Progenitor cell of endocrine pancreas (in vitro differentiated cells): ENCODE data around the gene PARVG. TPM values are rescaled to one million over a fixed set of nuclear protein-coding genes. Genes with fewer than 3 reads are reported as not detected.

Experiments
- DNase-seq: peaks from one replicate; pipeline ENCODE4 v3.0.0; 2021; ENCODE audit warnings: low spot score; ENCODE audit not compliant: unreplicated experiment
- H3K27ac Mint-ChIP-seq: 2 replicates; pipeline ENCODE4 v1.8.0; 2021; ENCODE audit warnings: mild to moderate bottlenecking, moderate library complexity, mixed read lengths
- H3K27me3 Mint-ChIP-seq: 2 replicates; pipeline ENCODE4 v1.8.0; 2021; ENCODE audit warnings: mixed read lengths
- H3K36me3 Mint-ChIP-seq: 2 replicates; pipeline ENCODE4 v1.8.0; 2022; ENCODE audit warnings: mixed read lengths; ENCODE audit not compliant: insufficient read depth
- H3K4me1 Mint-ChIP-seq: 2 replicates; pipeline ENCODE4 v1.8.0; 2021; ENCODE audit warnings: low read depth, mixed read lengths
- H3K4me3 Mint-ChIP-seq: 2 replicates; pipeline ENCODE4 v1.8.0; 2021; ENCODE audit warnings: low read depth, mild to moderate bottlenecking, moderate library complexity, mixed read lengths
- H3K9me3 Mint-ChIP-seq: 2 replicates; pipeline ENCODE4 v1.8.0; 2021; ENCODE audit warnings: low read depth, mixed read lengths
- total RNA-seq: library from RNA; stranded (reverse); gene quantifications from 2 replicates; pipeline ENCODE4 v1.2.1, GENCODE V29; 2021
- TF ChIP-seq, protein P1 (sequence below): fragments of 200-600 bp; sonication (generic); IDR thresholded peaks from one replicate; pipeline ENCODE4 v1.5.0; 2021; ENCODE audit warnings: antibody characterized with exemption, mild to moderate bottlenecking; ENCODE audit not compliant: unreplicated experiment

PARVG gene
- total RNA-seq, 1 donor from 2014 or later = not detected

DNA sequence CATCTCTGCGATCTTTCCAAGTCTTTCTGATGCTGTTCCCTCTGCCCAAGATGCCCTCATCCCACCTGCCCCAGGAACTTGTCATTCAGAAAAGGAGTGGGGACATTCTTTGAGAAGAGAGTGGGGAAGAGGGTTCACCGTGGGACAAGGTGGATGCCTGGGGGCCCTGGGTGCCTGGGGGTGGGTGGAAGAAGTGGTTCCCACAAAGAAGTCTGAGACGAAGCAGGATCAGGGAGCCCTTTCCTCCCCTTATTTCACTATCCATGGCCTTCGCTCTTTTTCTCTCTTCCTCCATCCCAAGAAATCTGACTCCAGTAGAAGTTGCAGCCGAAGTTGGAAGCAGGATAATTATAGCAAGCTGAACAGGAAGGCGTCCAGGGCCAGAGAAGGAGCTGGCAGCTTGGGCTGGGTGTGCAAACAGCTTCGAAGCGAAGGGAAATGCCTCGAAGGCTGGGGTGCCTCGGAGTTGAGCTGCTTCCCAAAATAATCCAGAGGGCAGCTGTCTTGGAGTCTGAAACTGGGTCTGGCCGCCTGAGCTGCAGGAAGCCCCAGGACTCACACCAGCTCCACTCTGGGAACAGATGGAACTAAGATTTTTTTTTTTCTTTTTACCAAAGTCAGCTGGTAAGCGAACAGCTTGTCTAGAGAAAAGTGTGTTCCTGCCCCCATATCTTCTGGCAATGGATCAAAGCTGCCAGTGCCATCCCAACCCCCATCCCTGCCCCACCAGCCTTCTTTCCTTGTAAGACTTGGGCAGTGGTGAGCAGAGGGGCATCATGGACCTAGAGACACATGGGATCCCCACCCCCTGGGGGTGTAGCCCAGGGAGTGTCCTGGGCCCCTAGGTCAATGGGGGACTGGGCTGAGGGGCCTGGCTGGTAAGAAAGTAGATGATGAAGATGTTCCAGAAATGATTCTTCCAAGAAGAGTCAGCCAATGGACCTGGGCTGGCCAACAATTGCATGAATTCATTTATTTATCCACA, 31.5 kb downstream of the PARVG start:
- Mint-ChIP-seq H3K4me1 (no peaks in the 10 kb centered on the region), H3K4me3 (no peak overlapping the region), H3K36me3 (no peaks in the 10 kb centered on the region), H3K9me3 (peaks cover 3% of the 10 kb centered on the region), H3K27ac (no peak overlapping the region), H3K27me3 (peaks cover 26% of the 10 kb centered on the region)
- TF ChIP-seq, protein P1, sequence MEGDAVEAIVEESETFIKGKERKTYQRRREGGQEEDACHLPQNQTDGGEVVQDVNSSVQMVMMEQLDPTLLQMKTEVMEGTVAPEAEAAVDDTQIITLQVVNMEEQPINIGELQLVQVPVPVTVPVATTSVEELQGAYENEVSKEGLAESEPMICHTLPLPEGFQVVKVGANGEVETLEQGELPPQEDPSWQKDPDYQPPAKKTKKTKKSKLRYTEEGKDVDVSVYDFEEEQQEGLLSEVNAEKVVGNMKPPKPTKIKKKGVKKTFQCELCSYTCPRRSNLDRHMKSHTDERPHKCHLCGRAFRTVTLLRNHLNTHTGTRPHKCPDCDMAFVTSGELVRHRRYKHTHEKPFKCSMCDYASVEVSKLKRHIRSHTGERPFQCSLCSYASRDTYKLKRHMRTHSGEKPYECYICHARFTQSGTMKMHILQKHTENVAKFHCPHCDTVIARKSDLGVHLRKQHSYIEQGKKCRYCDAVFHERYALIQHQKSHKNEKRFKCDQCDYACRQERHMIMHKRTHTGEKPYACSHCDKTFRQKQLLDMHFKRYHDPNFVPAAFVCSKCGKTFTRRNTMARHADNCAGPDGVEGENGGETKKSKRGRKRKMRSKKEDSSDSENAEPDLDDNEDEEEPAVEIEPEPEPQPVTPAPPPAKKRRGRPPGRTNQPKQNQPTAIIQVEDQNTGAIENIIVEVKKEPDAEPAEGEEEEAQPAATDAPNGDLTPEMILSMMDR = no peak
- no peak for DNase-seq

DNA sequence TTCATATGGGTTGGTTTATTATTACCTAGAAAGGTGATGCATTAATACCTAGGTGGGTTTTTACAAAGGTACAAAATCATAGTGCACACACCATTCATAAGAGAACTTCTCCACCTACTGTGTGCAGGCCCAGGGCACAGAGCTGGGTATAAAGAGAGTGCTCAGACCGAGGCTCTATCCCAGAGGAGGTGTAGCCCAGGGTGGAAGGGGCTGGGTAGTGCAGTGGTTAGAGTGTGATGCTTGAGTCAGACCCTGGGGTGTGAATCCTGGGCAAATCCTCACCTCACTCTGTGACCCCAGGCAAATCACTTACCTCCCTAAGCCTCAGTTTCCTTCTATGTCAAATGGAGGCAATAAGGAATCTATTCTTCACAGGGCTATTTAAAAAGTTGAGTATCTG, 32.2 kb downstream of the PARVG start:
- no peak overlapping the region for H3K27ac Mint-ChIP-seq
- no peaks in the 10 kb centered on the region for H3K36me3 Mint-ChIP-seq
- peaks cover 3% of the 10 kb centered on the region for H3K9me3 Mint-ChIP-seq
- H3K4me3 Mint-ChIP-seq = no peak overlapping the region
- no peak for DNase-seq
- peaks cover 26% of the 10 kb centered on the region for H3K27me3 Mint-ChIP-seq
- H3K4me1 Mint-ChIP-seq = no peaks in the 10 kb centered on the region
- TF ChIP-seq, protein P1 = no peak

DNA sequence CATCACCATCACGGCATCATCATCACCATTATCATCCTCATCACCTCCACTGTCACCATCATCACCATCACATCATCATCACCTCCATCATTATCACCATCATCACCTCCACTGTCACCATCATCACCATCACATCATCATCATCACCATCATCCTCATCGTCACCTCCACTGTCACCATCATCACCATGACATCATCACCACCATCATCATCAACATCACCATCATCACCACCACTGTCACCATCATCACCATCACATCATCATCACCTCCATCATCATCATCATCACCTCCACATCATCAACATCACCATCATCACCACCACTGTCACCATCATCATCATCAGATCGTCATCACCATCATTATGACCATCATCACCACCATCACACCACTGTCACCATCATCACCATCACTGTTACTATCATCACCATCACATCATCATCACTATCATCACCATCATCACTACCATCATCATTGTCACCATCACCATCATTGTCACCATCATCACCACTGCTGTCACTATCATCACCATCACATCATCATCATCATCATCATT, 32.8 kb downstream of the PARVG start:
- peaks cover 3% of the 10 kb centered on the region for H3K9me3 Mint-ChIP-seq
- no peak overlapping the region for H3K4me3 Mint-ChIP-seq
- TF ChIP-seq, protein P1 = no peak
- H3K36me3 Mint-ChIP-seq = no peaks in the 10 kb centered on the region
- no peak overlapping the region for H3K27ac Mint-ChIP-seq
- peaks cover 22% of the 10 kb centered on the region for H3K27me3 Mint-ChIP-seq
- no peak for DNase-seq
- H3K4me1 Mint-ChIP-seq = no peaks in the 10 kb centered on the region

DNA sequence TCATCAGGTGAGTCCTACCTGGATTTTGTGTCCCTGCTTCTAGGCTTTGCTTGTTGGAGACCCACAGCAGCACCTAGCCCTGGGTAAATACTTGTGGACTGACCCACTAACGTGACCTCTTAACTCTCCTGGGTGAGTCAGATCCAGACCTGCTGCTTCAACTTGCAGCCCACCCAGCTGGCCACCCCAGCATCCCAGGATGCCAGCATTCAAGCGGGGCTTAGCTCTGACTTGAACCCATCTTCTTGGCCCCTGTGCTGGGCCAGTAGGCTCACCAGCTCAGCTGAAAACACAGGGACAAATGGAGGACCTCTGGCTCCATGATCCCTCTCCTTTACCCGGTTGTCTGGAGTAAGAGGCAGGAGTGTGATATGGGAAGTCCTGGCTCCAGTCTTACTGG, 33.5 kb downstream of the PARVG start:
- Mint-ChIP-seq H3K4me1 (no peaks in the 10 kb centered on the region), H3K27ac (no peak overlapping the region), H3K9me3 (peaks cover 3% of the 10 kb centered on the region), H3K4me3 (no peak overlapping the region), H3K27me3 (peaks cover 19% of the 10 kb centered on the region), H3K36me3 (no peaks in the 10 kb centered on the region)
- no peak for DNase-seq
- TF ChIP-seq, protein P1 = no peak

DNA sequence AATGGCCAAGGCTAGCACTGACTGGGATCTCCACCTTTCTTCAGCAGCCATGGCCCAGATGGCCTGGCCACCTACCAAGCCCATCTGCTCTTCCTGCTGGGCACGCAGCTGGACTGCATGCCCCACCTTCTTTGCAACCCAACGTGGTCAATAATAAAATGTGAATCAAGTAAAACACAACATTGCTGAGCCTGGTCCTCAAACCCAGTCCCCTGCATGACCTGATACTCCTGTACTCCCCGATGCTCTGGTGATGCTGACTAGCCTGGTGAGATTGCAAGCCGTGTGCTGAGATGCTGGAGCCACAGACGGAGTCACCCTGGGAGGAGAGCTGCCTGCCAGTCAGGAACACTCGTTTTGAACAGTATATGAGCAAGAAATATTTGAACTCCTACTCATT, 34.0 kb downstream of the PARVG start:
- H3K27ac Mint-ChIP-seq = no peak overlapping the region
- no peaks in the 10 kb centered on the region for H3K36me3 Mint-ChIP-seq
- TF ChIP-seq, protein P1 = no peak
- peaks cover 16% of the 10 kb centered on the region for H3K27me3 Mint-ChIP-seq
- H3K4me3 Mint-ChIP-seq = no peak overlapping the region
- peaks cover under 1% of the 10 kb centered on the region for H3K9me3 Mint-ChIP-seq
- no peak for DNase-seq
- H3K4me1 Mint-ChIP-seq = no peaks in the 10 kb centered on the region
